ENCODE measurements around the gene MEIOSIN.

MEIOSIN gene

GRCh38 chr19:45764475-45764874 is 31.2 kb downstream of the MEIOSIN start:
- H3K9me3 ChIP-seq (ENCODE audit: insufficient read depth, low read length), result no peaks in the 10 kb centered on the region
- H3K4me2 ChIP-seq (ENCODE audit: low read length), result no peak overlapping the region
- no peak overlapping the region for H3K27ac ChIP-seq (ENCODE audit: low read length)
- H4K20me1 ChIP-seq (ENCODE audit: insufficient read depth, low read length), result no peaks in the 10 kb centered on the region
- H3K79me2 ChIP-seq (ENCODE audit: low read length), result no peaks in the 10 kb centered on the region
- no peaks in the 10 kb centered on the region for H3K27me3 ChIP-seq (ENCODE audit: low read depth, low read length)
- TF ChIP-seq EZH2phosphoT487 (IDR thresholded peaks at IDR 0.05; ENCODE audit: low read depth), result no peak
- no peak for TF ChIP-seq CTCF (IDR thresholded peaks at IDR 0.05; ENCODE audit: low read depth, low read length)
- H3K4me3 ChIP-seq (ENCODE audit: low read length), result no peak overlapping the region
- H3K4me1 ChIP-seq (ENCODE audit: low read length), result peaks cover 4% of the 10 kb centered on the region; the same call in 1 of the 2 replicates
- H2AFZ ChIP-seq (ENCODE audit: low read depth, low read length), result no peak overlapping the region
- no peaks in the 10 kb centered on the region for H3K36me3 ChIP-seq (replicated peaks; ENCODE audit: low read depth, low read length)
- no peak overlapping the region for H3K9ac ChIP-seq (ENCODE audit: low read length)

GRCh38 chr19:45764945-45765701 is 31.9 kb downstream of the MEIOSIN start:
- Histone ChIP-seq H3K4me3 (ENCODE audit: low read length) (no peak overlapping the region), H2AFZ (ENCODE audit: low read depth, low read length) (no peak overlapping the region), H3K9ac (ENCODE audit: low read length) (no peak overlapping the region), H3K27ac (ENCODE audit: low read length) (no peak overlapping the region), H3K79me2 (ENCODE audit: low read length) (no peaks in the 10 kb centered on the region), H3K27me3 (ENCODE audit: low read depth, low read length) (no peaks in the 10 kb centered on the region), H3K4me1 (ENCODE audit: low read length) (peaks cover 4% of the 10 kb centered on the region; the same call in 1 of the 2 replicates), H3K36me3 (replicated peaks; ENCODE audit: low read depth, low read length) (no peaks in the 10 kb centered on the region), H4K20me1 (ENCODE audit: insufficient read depth, low read length) (no peaks in the 10 kb centered on the region), H3K9me3 (ENCODE audit: insufficient read depth, low read length) (no peaks in the 10 kb centered on the region), H3K4me2 (ENCODE audit: low read length) (no peak overlapping the region)
- no peak for TF ChIP-seq CTCF (IDR thresholded peaks at IDR 0.05; ENCODE audit: low read depth, low read length)
- no peak for TF ChIP-seq EZH2phosphoT487 (IDR thresholded peaks at IDR 0.05; ENCODE audit: low read depth)

- Histone ChIP-seq H3K9ac (ENCODE audit: low read length) (no peak overlapping the region), H3K27me3 (ENCODE audit: low read depth, low read length) (no peaks in the 10 kb centered on the region), H3K36me3 (replicated peaks; ENCODE audit: low read depth, low read length) (no peaks in the 10 kb centered on the region), H3K4me2 (ENCODE audit: low read length) (no peak overlapping the region), H3K4me3 (ENCODE audit: low read length) (no peak overlapping the region), H4K20me1 (ENCODE audit: insufficient read depth, low read length) (no peaks in the 10 kb centered on the region), H3K79me2 (ENCODE audit: low read length) (no peaks in the 10 kb centered on the region), H2AFZ (ENCODE audit: low read depth, low read length) (no peak overlapping the region), H3K9me3 (ENCODE audit: insufficient read depth, low read length) (no peaks in the 10 kb centered on the region), H3K27ac (ENCODE audit: low read length) (no peak overlapping the region), H3K4me1 (ENCODE audit: low read length) (peaks cover 4% of the 10 kb centered on the region; the same call in 1 of the 2 replicates)
- TF ChIP-seq EZH2phosphoT487 (IDR thresholded peaks at IDR 0.05; ENCODE audit: low read depth) (no peak), CTCF (IDR thresholded peaks at IDR 0.05; ENCODE audit: low read depth, low read length) (no peak)
Observed at GRCh38 chr19:45765702-45766295, 32.6 kb downstream of the MEIOSIN start.

- Histone ChIP-seq H2AFZ (ENCODE audit: low read depth, low read length) (no peak overlapping the region), H3K27ac (ENCODE audit: low read length) (no peak overlapping the region), H3K4me1 (ENCODE audit: low read length) (peaks cover 4% of the 10 kb centered on the region; the same call in 1 of the 2 replicates), H3K4me3 (ENCODE audit: low read length) (no peak overlapping the region), H3K36me3 (replicated peaks; ENCODE audit: low read depth, low read length) (no peaks in the 10 kb centered on the region), H3K27me3 (ENCODE audit: low read depth, low read length) (no peaks in the 10 kb centered on the region), H3K79me2 (ENCODE audit: low read length) (no peaks in the 10 kb centered on the region), H3K9ac (ENCODE audit: low read length) (no peak overlapping the region), H4K20me1 (ENCODE audit: insufficient read depth, low read length) (no peaks in the 10 kb centered on the region), H3K4me2 (ENCODE audit: low read length) (no peak overlapping the region), H3K9me3 (ENCODE audit: insufficient read depth, low read length) (no peaks in the 10 kb centered on the region)
- TF ChIP-seq CTCF (IDR thresholded peaks at IDR 0.05; ENCODE audit: low read depth, low read length) (no peak), EZH2phosphoT487 (IDR thresholded peaks at IDR 0.05; ENCODE audit: low read depth) (no peak)
Observed at GRCh38 chr19:45766296-45766868, 33.1 kb downstream of the MEIOSIN start.
